ENCODE measurements around the gene CARS1. TPM values are rescaled to one million over a fixed set of nuclear protein-coding genes. Genes with fewer than 3 reads are reported as not detected.

Gene CARS1
- total and polyA plus RNA-seq, 2 donors (not counting 1 experiment from before 2014, with no cell fraction given) = 31.3 to 49.5 TPM

Small RNA genes within 50 kb of the gene (small RNA-seq; reads per million reads assigned to genes)
- not detected for gene RNU1-91P (ENCODE audit: insufficient read length, low read depth, low replicate concordance)
- gene SNORA54 (ENCODE audit: insufficient read length, low read depth, low replicate concordance) = 196 reads per million, percentile 96 among the genes with 10 or more reads in this experiment

Other genes starting within 250 kb of the CARS1 start
- gene CDKN1C, start 171.6 kb downstream of the CARS1 start, total RNA-seq = 5.9 and 8.0 TPM in 2 replicates
- gene CDKN1C, start 171.6 kb downstream of the CARS1 start, polyA plus RNA-seq = 0.58 and 1.1 TPM in 2 replicates
- gene PHLDA2, start 128.0 kb downstream of the CARS1 start, total RNA-seq = 0.41 TPM in 1 of 2 replicates, not detected in the other
- gene PHLDA2, start 128.0 kb downstream of the CARS1 start, polyA plus RNA-seq = 1.3 and 1.4 TPM in 2 replicates
- gene NAP1L4, start 65.1 kb downstream of the CARS1 start, total RNA-seq = 133 and 159 TPM in 2 replicates
- gene NAP1L4, start 65.1 kb downstream of the CARS1 start, polyA plus RNA-seq = 62.1 and 83.6 TPM in 2 replicates
- 0.15 and 0.56 TPM in 2 replicates for gene OSBPL5, start 107.9 kb upstream of the CARS1 start, total RNA-seq
- 1.2 TPM in 2 replicates for gene OSBPL5, start 107.9 kb upstream of the CARS1 start, polyA plus RNA-seq
- not detected in 2 replicates for gene MRGPRG, start 161.4 kb upstream of the CARS1 start, total RNA-seq
- not detected in 2 replicates for gene MRGPRG, start 161.4 kb upstream of the CARS1 start, polyA plus RNA-seq
- not detected in 2 replicates for gene MRGPRE, start 175.0 kb upstream of the CARS1 start, total RNA-seq
- not detected in 2 replicates for gene MRGPRE, start 175.0 kb upstream of the CARS1 start, polyA plus RNA-seq

Measured in B cell (primary cell).